H9 (cell line): ENCODE results near the gene SLC30A7. TPM values are rescaled to one million over a fixed set of nuclear protein-coding genes. Genes with fewer than 3 reads are reported as not detected.

Experiments
- DNase-seq: peaks from one replicate; pipeline ENCODE4 v3.0.0-alpha.2; 2017
- H2AFZ ChIP-seq: one replicate; pipeline ENCODE4 v1.6.1; 2013; ENCODE audit warnings: mild to moderate bottlenecking, low read length, control low read depth, moderate library complexity
- H2AK5ac ChIP-seq: 2 replicates; pipeline ENCODE4 v1.6.1; 2013; ENCODE audit warnings: low read length, control low read depth, mixed read lengths; ENCODE audit not compliant: insufficient read length
- H2BK120ac ChIP-seq: one replicate; pipeline ENCODE4 v1.6.1; 2013; ENCODE audit warnings: low read depth, mild to moderate bottlenecking, low read length, control low read depth, inconsistent platforms; ENCODE audit not compliant: poor library complexity, severe bottlenecking
- H2BK12ac ChIP-seq: 2 replicates; pipeline ENCODE4 v1.6.1; 2013; ENCODE audit warnings: low read length, control low read depth, mixed read lengths, low read depth; ENCODE audit not compliant: insufficient read length
- H2BK15ac ChIP-seq: 2 replicates; pipeline ENCODE4 v1.6.1; 2013; ENCODE audit warnings: low read depth, low read length, control low read depth
- H2BK20ac ChIP-seq: one replicate; pipeline ENCODE4 v1.6.1; 2013; ENCODE audit warnings: low read depth, mild to moderate bottlenecking, low read length, control low read depth, inconsistent platforms; ENCODE audit not compliant: poor library complexity, severe bottlenecking
- H2BK5ac ChIP-seq: 2 replicates; pipeline ENCODE4 v1.6.1; 2013; ENCODE audit warnings: low read length, control low read depth, mixed read lengths; ENCODE audit not compliant: insufficient read length
- H3K14ac ChIP-seq: 2 replicates; pipeline ENCODE4 v1.6.1; 2013; ENCODE audit warnings: low read length, control low read depth; ENCODE audit not compliant: insufficient read depth
- H3K18ac ChIP-seq: 2 replicates; pipeline ENCODE4 v1.6.1; 2013; ENCODE audit warnings: low read depth, mild to moderate bottlenecking, mixed read lengths, low read length, control low read depth; ENCODE audit not compliant: insufficient read length
- H3K23ac ChIP-seq: 2 replicates; pipeline ENCODE4 v1.6.1; 2013; ENCODE audit warnings: low read length, control low read depth, mixed read lengths, low read depth; ENCODE audit not compliant: insufficient read length
- H3K23me2 ChIP-seq: 2 replicates; pipeline ENCODE4 v1.6.1; 2013; ENCODE audit warnings: low read depth, mild to moderate bottlenecking, mixed read lengths, low read length, control low read depth; ENCODE audit not compliant: insufficient read length, poor library complexity, severe bottlenecking
- H3K27ac ChIP-seq: 2 replicates; pipeline ENCODE4 v1.5.1; 2013; ENCODE audit warnings: low read length, control low read depth, mixed read lengths, low read depth; ENCODE audit not compliant: insufficient read length
- H3K27me3 ChIP-seq: 2 replicates; pipeline ENCODE4 v1.6.1; 2013; ENCODE audit warnings: low read length, control low read depth, inconsistent platforms; ENCODE audit not compliant: insufficient read depth
- H3K4ac ChIP-seq: 2 replicates; pipeline ENCODE4 v1.6.1; 2013; ENCODE audit warnings: low read depth, mild to moderate bottlenecking, control low read depth, inconsistent platforms, low read length, moderate library complexity
- H3K4me1 ChIP-seq: 2 replicates; pipeline ENCODE4 v1.6.1; 2013; ENCODE audit warnings: low read length, control low read depth, inconsistent platforms; ENCODE audit not compliant: insufficient read depth
- H3K4me2 ChIP-seq: 2 replicates; pipeline ENCODE4 v1.6.1; 2013; ENCODE audit warnings: low read length, control low read depth, mixed read lengths; ENCODE audit not compliant: insufficient read length, insufficient read depth
- H3K56ac ChIP-seq: 2 replicates; pipeline ENCODE4 v1.6.1; 2013; ENCODE audit warnings: low read depth, mild to moderate bottlenecking, mixed read lengths, low read length, control low read depth; ENCODE audit not compliant: insufficient read length
- H3K79me1 ChIP-seq: 2 replicates; pipeline ENCODE4 v1.6.1; 2013; ENCODE audit warnings: low read depth, mild to moderate bottlenecking, moderate library complexity, low read length, control low read depth, inconsistent platforms; ENCODE audit not compliant: insufficient read depth, poor library complexity, severe bottlenecking
- H3K79me2 ChIP-seq: 2 replicates; pipeline ENCODE4 v1.6.1; 2013; ENCODE audit warnings: low read length, control low read depth, inconsistent platforms; ENCODE audit not compliant: insufficient read depth
- H3K9ac ChIP-seq: 2 replicates; pipeline ENCODE4 v1.6.1; 2013; ENCODE audit warnings: low read length, control low read depth, mixed read lengths; ENCODE audit not compliant: insufficient read length; ENCODE audit errors: extremely low read depth
- H3K9me3 ChIP-seq: one replicate; pipeline ENCODE4 v1.6.1; 2013; ENCODE audit warnings: low read depth, low read length, inconsistent platforms; ENCODE audit not compliant: control insufficient read depth
- H3T11ph ChIP-seq: one replicate; pipeline ENCODE4 v1.6.1; 2013; ENCODE audit warnings: mild to moderate bottlenecking, low read length, control low read depth, inconsistent platforms
- H4K20me1 ChIP-seq: one replicate; pipeline ENCODE4 v1.6.1; 2013; ENCODE audit not compliant: control insufficient read depth, insufficient read length, insufficient read depth
- H4K5ac ChIP-seq: 2 replicates; pipeline ENCODE4 v1.6.1; 2013; ENCODE audit warnings: low read depth, mild to moderate bottlenecking, mixed read lengths, low read length, control low read depth; ENCODE audit not compliant: insufficient read length
- H4K8ac ChIP-seq: replicated peaks from 2 replicates; pipeline ENCODE4 v1.6.1; 2013; ENCODE audit warnings: low read length, control low read depth, mixed read lengths, low read depth; ENCODE audit not compliant: insufficient read length
- H4K91ac ChIP-seq: 2 replicates; pipeline ENCODE4 v1.6.1; 2013; ENCODE audit warnings: low read depth, mild to moderate bottlenecking, moderate library complexity, mixed read lengths, low read length, control low read depth; ENCODE audit not compliant: insufficient read length
- H3K27ac Mint-ChIP-seq, 3 experiments: 2 replicates in 2 of 3; 3 replicates in 1 of 3; pipeline ENCODE4 v1.8.0; 2020 to 2021; ENCODE audit warnings: mixed read lengths in 3 of 3, mild to moderate bottlenecking in 1 of 3, moderate library complexity in 1 of 3
- H3K27me3 Mint-ChIP-seq: 2 replicates; pipeline ENCODE4 v1.8.0; 2021; ENCODE audit warnings: low read depth, mild to moderate bottlenecking, moderate library complexity, mixed read lengths
- H3K36me3 Mint-ChIP-seq, 3 experiments: 2 replicates in 2 of 3; 3 replicates in 1 of 3; pipeline ENCODE4 v1.8.0; 2020 to 2021; ENCODE audit warnings: low read depth in 3 of 3, mixed read lengths in 3 of 3; ENCODE audit not compliant: insufficient read depth in 1 of 3
- H3K4me1 Mint-ChIP-seq, 2 experiments: 2 replicates each; pipeline ENCODE4 v1.8.0; 2020; ENCODE audit warnings: mixed read lengths in 2 of 2
- H3K4me3 Mint-ChIP-seq, 2 experiments: 2 replicates in 1 of 2; 3 replicates in 1 of 2; pipeline ENCODE4 v1.8.0; 2020 to 2021; ENCODE audit warnings: mild to moderate bottlenecking in 2 of 2, mixed read lengths in 2 of 2, moderate library complexity in 1 of 2
- H3K9me3 Mint-ChIP-seq, 2 experiments: 2 replicates in 1 of 2; 3 replicates in 1 of 2; pipeline ENCODE4 v1.8.0; 2020; ENCODE audit warnings: mild to moderate bottlenecking in 2 of 2, mixed read lengths in 2 of 2, moderate library complexity in 1 of 2
- WGBS: extraction: QIAGEN DNeasy Blood & Tissue Kit; methylation state at CpG from one replicate; pipeline ENCODE4 v1.1.7; 2013; ENCODE audit warnings: missing lambda C conversion rate, low lambda C conversion rate, mixed read lengths; ENCODE audit not compliant: insufficient read length; ENCODE audit errors: extremely low coverage; 5-methylcytosine and 5-hydroxymethylcytosine counted together
- total RNA-seq: library from RNA; stranded (reverse); gene quantifications from 2 replicates; pipeline ENCODE4 v1.2.1, GENCODE V29; 2021
- TF ChIP-seq, protein P1 (sequence below): fragments of 200-600 bp; sonication (generic); conservative IDR thresholded peaks from 3 replicates; pipeline ENCODE4 v1.8.0; 2021; ENCODE audit warnings: antibody characterized with exemption, mild to moderate bottlenecking

The SLC30A7 gene
- total RNA-seq, 1 experiment from 2014 or later: 25.6 TPM

DNA sequence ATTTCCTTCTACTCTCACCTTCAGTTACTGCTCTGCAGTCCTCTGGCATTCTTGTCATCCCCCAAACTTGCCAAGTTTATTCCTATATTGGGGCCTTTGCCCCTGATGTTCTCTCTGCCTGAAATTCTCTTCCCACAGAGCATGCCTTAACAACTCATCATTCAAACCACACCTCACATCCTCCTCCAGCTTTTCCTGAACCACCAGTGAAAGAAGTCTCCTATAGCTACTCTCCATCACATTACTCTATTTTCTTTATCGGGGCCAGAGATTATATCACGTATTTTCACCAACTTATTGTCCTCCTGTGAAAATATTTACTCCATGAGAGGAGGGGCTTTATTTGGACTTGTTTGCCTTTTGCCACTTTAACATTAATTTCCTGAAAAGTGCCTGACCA is 33.3 kb upstream of the SLC30A7 start:
- Histone ChIP-seq H2BK5ac (no peak overlapping the region), H2AK5ac (no peak overlapping the region), H2BK120ac (no peak overlapping the region), H3K79me2 (no peaks in the 10 kb centered on the region), H3K79me1 (no peaks in the 10 kb centered on the region), H3K18ac (no peak overlapping the region), H4K5ac (no peak overlapping the region), H3K23ac (no peak overlapping the region), H3K27me3 (no peaks in the 10 kb centered on the region), H2BK15ac (no peak overlapping the region), H3T11ph (no peak overlapping the region), H2AFZ (no peak overlapping the region), H3K4ac (no peak overlapping the region), H3K56ac (no peak overlapping the region), H4K8ac (no peak overlapping the region), H2BK12ac (no peak overlapping the region), H3K14ac (no peak overlapping the region), H4K20me1 (no peaks in the 10 kb centered on the region), H3K4me1 (no peaks in the 10 kb centered on the region), H2BK20ac (no peak overlapping the region), H3K9me3 (no peaks in the 10 kb centered on the region), H3K23me2 (no peaks in the 10 kb centered on the region), H3K27ac (no peak overlapping the region), H4K91ac (no peak overlapping the region), H3K4me2 (no peak overlapping the region), H3K9ac (no peak overlapping the region)
- H3K27me3 Mint-ChIP-seq: no peaks in the 10 kb centered on the region; the same call in 1 of the 2 replicates
- no peak overlapping the region for H3K4me3 Mint-ChIP-seq
- no peaks in the 10 kb centered on the region for H3K36me3 Mint-ChIP-seq
- DNase-seq: no peak
- peaks cover 10% of the 10 kb centered on the region in 2 experiments for H3K4me1 Mint-ChIP-seq
- WGBS: no CpG with 5 or more reads among the region's 2 CpGs
- H3K27ac Mint-ChIP-seq: no peak overlapping the region
- TF ChIP-seq, protein P1, sequence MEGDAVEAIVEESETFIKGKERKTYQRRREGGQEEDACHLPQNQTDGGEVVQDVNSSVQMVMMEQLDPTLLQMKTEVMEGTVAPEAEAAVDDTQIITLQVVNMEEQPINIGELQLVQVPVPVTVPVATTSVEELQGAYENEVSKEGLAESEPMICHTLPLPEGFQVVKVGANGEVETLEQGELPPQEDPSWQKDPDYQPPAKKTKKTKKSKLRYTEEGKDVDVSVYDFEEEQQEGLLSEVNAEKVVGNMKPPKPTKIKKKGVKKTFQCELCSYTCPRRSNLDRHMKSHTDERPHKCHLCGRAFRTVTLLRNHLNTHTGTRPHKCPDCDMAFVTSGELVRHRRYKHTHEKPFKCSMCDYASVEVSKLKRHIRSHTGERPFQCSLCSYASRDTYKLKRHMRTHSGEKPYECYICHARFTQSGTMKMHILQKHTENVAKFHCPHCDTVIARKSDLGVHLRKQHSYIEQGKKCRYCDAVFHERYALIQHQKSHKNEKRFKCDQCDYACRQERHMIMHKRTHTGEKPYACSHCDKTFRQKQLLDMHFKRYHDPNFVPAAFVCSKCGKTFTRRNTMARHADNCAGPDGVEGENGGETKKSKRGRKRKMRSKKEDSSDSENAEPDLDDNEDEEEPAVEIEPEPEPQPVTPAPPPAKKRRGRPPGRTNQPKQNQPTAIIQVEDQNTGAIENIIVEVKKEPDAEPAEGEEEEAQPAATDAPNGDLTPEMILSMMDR: no peak
- no peaks in the 10 kb centered on the region for H3K9me3 Mint-ChIP-seq
